Upper lobe of left lung (tissue), 4 donors: ENCODE measurements around the gene NRP1.

Source experiments
- EP300 ChIP-seq, 4 donors: sonication (generic); formaldehyde crosslinking; IDR thresholded peaks; one replicate each; pipeline ENCODE4 v1.5.1; 2017; ENCODE audit warnings: antibody characterized with exemption in 4 of 4, control low read depth in 2 of 4
- POLR2A ChIP-seq, 4 donors: fragments of 450-650 bp; IDR thresholded peaks; one replicate each; pipeline ENCODE4 v1.5.1; 2016 to 2017; ENCODE audit warnings: antibody characterized with exemption in 4 of 4, mild to moderate bottlenecking in 2 of 4
- POLR2AphosphoS5 ChIP-seq, 2 donors: sonication (generic); formaldehyde crosslinking; IDR thresholded peaks; one replicate each; pipeline ENCODE4 v1.5.1; 2017; ENCODE audit warnings: antibody characterized with exemption in 2 of 2
- TF ChIP-seq, protein P1 (sequence below), 6 experiments: fragments of 450-650 bp in 4 of 6; fragments of 200-600 bp in 2 of 6; sonication (generic) in 2 of 6; IDR thresholded peaks; one replicate each; pipeline ENCODE4 v1.5.1; 2016 to 2019; ENCODE audit warnings: antibody characterized with exemption in 6 of 6

DNA sequence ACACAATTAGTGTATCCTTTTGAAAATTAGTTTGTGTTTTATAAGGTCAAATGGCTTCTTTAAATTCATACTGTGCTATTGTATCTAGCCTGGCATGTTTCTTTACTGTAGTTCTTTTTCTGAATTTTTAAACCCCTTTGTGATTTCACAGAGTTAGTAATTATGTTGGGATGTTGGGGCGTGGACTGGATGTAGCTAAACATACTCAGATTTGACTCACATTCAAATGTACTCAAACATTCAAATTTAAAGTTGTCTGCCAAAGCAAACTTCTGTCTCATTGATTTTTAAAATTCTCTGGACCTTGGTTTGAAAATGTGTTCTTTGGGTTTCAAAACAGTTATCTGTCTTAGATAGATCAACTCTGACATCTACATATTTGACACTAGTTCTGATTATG, 7.2 kb upstream of the NRP1 start:
- TF ChIP-seq POLR2A (IDR thresholded peaks at IDR 0.05) (no peak), EP300 (IDR thresholded peaks at IDR 0.05) (no peak), POLR2AphosphoS5 (IDR thresholded peaks at IDR 0.05) (no peak)
- TF ChIP-seq, protein P1, sequence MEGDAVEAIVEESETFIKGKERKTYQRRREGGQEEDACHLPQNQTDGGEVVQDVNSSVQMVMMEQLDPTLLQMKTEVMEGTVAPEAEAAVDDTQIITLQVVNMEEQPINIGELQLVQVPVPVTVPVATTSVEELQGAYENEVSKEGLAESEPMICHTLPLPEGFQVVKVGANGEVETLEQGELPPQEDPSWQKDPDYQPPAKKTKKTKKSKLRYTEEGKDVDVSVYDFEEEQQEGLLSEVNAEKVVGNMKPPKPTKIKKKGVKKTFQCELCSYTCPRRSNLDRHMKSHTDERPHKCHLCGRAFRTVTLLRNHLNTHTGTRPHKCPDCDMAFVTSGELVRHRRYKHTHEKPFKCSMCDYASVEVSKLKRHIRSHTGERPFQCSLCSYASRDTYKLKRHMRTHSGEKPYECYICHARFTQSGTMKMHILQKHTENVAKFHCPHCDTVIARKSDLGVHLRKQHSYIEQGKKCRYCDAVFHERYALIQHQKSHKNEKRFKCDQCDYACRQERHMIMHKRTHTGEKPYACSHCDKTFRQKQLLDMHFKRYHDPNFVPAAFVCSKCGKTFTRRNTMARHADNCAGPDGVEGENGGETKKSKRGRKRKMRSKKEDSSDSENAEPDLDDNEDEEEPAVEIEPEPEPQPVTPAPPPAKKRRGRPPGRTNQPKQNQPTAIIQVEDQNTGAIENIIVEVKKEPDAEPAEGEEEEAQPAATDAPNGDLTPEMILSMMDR (IDR thresholded peaks at IDR 0.05) = no peak
